Stimulated activated CD8-positive, alpha-beta memory T cell treated with anti-CD3 and anti-CD28 coated beads, Interleukin-15, amount 100 ng/mL, for 48 hours (primary cell): ENCODE data around the gene UAP1.

Experiments
- DNase-seq, 2 donors: peaks; one replicate each; pipeline ENCODE4 v3.0.0-alpha.2; 2020; ENCODE audit warnings: low read depth in 2 of 2

Gene UAP1

GRCh38 chr1:162616848-162617247 lies 55.3 kb downstream of the UAP1 start:
- DNase-seq = no peak

DNA sequence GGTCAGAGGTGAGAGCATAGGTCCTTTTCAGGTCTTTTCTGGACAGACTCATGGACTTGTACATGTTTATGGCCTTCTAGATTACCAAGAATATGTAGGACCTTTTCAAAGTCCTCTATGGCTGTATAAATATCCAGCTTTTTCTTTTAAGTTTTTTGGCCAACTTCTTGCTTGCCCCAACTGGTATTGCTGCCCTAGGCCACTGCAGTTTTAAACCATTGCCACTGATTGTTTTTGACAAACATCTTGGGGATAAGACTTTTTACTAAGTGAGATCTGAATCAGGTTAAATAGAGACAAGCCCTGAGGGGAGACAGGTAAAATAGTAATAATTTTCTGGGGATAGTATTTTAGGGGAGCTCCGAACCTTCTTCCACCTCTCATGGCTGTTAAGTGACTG lies 56.0 kb downstream of the UAP1 start:
- DNase-seq = no peak

DNA sequence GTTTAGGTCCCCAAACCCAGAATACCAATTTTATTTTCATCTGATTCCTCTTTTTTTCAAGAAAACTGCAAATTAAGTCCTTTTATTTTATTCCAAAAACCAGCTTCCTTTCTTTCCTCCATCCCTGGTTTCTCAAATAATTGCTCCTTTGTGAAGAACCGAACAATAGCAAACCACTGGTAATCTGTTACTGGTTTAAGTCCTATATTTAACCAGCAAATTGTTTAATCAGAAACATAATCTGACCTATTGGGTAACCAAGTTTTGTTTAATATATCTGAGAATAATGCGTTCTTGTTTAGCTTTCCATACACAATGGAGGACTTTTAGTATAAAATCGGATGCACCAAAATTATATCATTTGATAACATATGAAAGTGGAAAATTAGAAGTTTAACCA lies 57.6 kb downstream of the UAP1 start:
- DNase-seq = no peak

DNA sequence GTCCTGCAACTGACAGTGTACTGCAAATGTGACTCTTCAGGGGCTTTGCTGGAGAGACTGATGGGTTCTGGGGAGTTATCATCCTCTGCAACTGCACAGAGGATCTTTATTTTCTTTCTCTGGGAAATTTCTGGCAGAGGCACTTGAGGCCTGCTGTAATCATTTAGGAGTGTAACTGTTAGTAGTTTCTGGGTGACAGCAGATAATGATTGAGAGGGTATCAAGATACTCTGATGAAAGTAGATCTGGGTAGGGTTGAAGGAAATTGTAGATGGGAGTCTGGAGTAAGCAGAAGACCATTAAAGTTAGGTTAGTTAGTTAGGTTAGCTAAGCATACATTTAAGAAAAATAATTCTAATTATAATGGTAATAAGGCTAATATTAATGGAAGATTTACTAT lies 59.7 kb downstream of the UAP1 start:
- no peak for DNase-seq

DNA sequence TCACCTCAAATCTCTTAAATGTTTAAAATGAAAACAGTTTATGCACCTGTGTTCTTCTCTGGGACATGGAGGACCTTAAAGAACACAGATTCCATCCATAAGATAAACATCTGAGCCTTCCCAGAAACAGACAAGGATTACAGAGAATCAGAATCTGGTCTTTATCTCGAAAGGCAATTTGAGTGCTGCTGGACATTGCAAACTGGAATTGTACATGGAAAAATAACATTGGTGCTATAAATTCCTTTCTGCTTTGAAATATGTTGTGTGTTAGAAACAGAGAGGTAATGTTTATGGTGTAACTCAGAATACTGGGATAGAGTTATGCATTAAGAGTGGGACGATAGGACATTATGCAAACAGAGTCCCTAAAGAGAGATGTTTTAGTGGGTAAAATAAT lies 64.2 kb downstream of the UAP1 start:
- no peak for DNase-seq

- no peak for DNase-seq
These were observed 64.6 kb downstream of the UAP1 start for GRCh38 chr1:162626094-162626493.

- no peak for DNase-seq
These were observed 65.2 kb downstream of the UAP1 start for GRCh38 chr1:162626761-162627160.

GRCh38 chr1:162627662-162628296 lies 66.3 kb downstream of the UAP1 start:
- no peak for DNase-seq

- DNase-seq = no peak
These were observed 67.6 kb downstream of the UAP1 start for GRCh38 chr1:162629077-162629627.

- no peak for DNase-seq
These were observed 68.1 kb downstream of the UAP1 start for GRCh38 chr1:162629651-162630050.

GRCh38 chr1:162631546-162632191 lies 70.1 kb downstream of the UAP1 start:
- DNase-seq = no peak

DNA sequence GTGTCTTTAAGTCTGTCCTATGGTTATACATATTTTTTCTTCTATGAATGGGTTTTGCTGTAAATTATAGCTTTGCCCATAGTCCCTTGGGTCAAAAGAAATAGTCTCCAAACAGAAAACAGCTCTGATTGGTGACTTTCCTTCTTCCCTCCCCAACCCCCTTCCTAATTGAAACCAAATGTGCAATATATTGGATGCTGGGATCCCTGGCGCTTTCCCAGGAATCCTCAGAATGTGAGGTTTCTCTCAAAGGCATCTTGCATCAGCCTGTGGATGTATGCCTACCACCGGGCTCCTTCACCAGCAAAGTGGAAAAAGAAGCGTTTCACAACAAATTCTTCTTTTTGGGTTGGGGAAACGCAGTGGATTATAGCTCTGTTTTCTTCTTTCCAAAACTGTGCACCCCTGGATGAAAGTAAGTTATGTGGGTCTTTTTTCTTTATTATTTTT lies 70.7 kb downstream of the UAP1 start, which contains the start of gene DDR2:
TSS of gene DDR2 (plus strand) at position 248 of the 450 bp plus-strand sequence. CDS start 86,600 bp downstream, outside the sequence.
- no peak for DNase-seq

DNA sequence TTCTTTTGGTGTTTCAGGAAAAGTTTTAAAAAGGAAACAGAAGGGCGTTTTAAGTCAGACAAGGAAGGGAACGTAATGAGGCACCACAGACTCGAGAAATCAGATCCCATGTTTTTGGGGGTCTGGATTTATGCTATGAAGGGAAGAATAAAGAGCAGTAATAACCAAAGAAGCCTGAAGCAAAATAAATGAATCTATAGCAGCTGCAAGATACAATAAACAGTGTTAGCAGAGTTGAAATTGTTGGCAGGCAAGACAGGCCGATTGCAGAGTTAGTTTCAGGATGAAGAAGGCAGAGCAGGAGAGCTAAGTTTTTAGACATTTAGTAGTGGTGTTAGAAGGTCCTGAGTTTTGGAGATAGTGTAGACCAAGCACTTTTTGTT lies 71.2 kb downstream of the UAP1 start:
- DNase-seq = no peak

GRCh38 chr1:162633081-162633762 lies 71.7 kb downstream of the UAP1 start:
- no peak for DNase-seq

DNA sequence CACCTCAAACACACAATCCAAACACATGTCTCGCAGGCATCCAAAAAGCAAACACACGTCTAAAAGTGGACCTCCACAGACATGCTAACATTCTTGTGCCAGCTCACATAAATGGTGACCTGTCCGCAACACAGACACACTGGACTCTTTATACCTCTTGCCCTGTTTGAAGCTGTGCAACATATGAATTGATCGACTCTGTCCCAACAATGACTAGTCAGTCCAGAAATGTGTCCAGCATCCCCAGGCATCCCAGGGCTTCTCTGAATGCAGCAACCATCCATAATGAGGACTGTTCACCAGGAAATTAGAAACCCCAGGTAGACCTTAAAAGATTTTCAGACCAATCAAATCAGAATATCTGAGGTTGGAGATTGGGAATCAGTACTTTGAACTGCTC lies 73.9 kb downstream of the UAP1 start:
- DNase-seq = no peak

DNA sequence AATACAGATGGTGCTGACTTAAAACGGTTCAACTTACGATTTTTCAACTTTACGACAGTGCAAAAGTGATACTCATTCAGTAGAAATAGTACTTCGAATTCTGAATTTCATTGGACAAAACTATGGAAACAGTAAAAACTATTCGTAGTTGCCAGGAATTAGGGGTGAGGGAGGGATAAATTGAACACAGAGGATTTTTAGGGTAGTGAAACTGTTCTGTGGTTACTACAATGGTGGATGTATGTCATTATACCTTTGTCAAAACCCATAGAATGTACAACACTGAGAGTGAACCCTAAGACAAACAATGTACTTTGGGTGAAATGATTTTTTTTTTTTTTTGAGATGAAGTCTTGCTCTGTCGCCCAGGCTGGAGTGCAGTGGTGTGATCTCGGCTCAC lies 78.2 kb downstream of the UAP1 start:
- no peak for DNase-seq

- DNase-seq = no peak
These were observed 79.6 kb downstream of the UAP1 start for GRCh38 chr1:162641114-162641513.

GRCh38 chr1:162644986-162645314 lies 83.4 kb downstream of the UAP1 start:
- no peak for DNase-seq

DNA sequence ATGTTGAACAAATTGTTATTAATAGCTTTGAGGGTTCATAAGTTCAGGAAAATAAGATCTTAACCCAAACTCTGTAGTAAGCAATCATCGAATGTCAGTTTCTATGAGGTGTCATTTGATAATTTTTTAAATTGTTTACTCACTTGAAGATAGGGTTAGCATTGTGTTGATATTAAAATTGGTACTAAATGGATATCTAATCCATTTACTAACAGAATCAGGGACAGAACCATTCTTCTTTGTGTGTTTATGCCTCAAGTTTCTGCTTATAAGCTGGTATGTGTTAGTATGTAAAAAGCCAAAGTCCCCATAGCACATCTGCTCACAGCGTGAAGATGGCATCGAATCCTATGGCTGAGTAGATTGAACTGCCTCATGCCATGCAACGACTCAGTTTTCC lies 84.1 kb downstream of the UAP1 start:
- DNase-seq = no peak

DNA sequence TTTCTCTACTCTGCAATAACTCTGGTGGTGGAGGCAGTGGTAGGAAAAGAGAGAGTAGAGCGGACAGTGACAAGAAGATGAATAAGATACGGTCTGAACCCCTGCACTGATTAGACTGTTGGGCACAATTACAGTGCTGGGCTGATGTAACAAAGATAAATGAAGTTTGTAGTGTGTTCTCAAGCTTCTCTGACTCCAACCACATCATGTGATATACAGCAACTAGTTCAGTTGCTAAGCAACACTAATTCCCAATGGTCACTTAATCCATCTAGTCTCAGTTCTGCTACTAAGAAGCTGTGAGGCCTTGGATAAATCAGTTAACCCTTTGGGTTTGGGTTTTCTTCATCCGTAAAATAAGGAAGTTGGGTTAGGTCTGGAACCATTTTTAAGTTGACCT lies 88.1 kb downstream of the UAP1 start:
- DNase-seq = no peak
